HG03064 (cell line): ENCODE results near the gene CHAMP1.
"Not testable (repeated sequence)": the region's sequence is repeated elsewhere in the genome, so short reads cannot be mapped to it uniquely, and the experiment has no call there.

Experiments used
- ATAC-seq: cut with Tn5 transposase; IDR thresholded peaks from one replicate; pipeline ENCODE4 v1.9.1; 2021; ENCODE audit warnings: low read depth; ENCODE audit not compliant: unreplicated experiment

Gene CHAMP1

GRCh38 chr13:114330086-114330485, 15.8 kb downstream of the CHAMP1 start:
- no peak for ATAC-seq

- ATAC-seq = not testable (repeated sequence)
Measured at GRCh38 chr13:114333881-114334280, 19.6 kb downstream of the CHAMP1 start.

- no peak for ATAC-seq
Measured at GRCh38 chr13:114334305-114335053, 20.2 kb downstream of the CHAMP1 start.

GRCh38 chr13:114336457-114336856, 22.2 kb downstream of the CHAMP1 start:
- ATAC-seq = not testable (repeated sequence)

- ATAC-seq = no peak
Measured at GRCh38 chr13:114338959-114339358, 24.7 kb downstream of the CHAMP1 start.

- ATAC-seq = no peak
Measured at GRCh38 chr13:114339857-114340534, 25.7 kb downstream of the CHAMP1 start.

- ATAC-seq = no peak
Measured at GRCh38 chr13:114341003-114341777, 26.9 kb downstream of the CHAMP1 start.

- ATAC-seq = not testable (repeated sequence)
Measured at GRCh38 chr13:114347256-114347655, 33.0 kb downstream of the CHAMP1 start.

- ATAC-seq = not testable (repeated sequence)
Measured at GRCh38 chr13:114352763-114353162, 38.5 kb downstream of the CHAMP1 start.

- not testable (repeated sequence) for ATAC-seq
Measured at GRCh38 chr13:114353382-114353781, 39.1 kb downstream of the CHAMP1 start.
